HG03558 (cell line): Measurements from ENCODE around the gene COTL1.

Experiments
- ATAC-seq: cut with Tn5 transposase; IDR thresholded peaks from one replicate; pipeline ENCODE4 v1.9.1; 2021; ENCODE audit warnings: moderate number of reproducible peaks; ENCODE audit not compliant: unreplicated experiment; ENCODE audit errors: extremely low read depth

Gene COTL1

DNA sequence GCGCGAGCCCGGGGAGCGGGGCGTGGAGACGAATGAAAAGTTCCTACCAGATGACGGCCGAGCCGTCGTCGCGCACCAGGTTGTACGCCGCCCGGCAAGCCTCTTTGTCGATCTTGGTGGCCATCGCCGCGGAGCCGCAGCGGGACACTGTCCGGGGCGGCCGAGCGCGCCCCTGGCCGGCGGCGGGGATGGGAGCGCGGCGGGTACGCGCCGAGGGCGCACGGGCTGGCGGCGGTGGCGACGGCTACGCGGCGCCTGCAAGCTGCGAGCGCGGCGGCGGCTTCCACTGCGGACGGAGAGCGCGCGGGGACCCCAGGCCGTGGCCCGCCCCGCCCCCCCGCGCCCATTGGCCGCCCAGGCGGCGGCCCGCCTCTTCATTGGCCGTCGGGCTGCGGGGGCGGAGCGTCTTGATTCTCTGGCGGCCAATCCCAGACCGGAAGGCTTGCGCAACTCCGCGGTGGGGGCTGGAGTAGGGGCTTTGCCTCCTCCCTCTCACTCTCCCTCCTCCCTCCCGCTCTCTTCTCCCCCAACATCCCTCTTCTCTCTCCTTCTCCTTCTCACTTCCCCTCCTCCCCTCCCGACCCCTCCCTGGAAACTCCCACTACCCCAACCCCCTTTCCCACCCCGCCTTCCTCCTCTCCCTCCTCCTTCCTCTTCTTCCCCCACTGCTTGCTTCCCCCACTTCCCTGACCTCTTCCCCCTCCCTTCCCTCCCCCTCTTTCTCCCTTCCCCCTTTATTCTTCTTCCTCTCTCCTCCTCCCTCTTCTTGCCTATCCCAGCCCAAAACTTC, at the start of gene COTL1:
TSS of gene COTL1 (minus strand) at position 288 of the 790 bp plus-strand sequence. CDS start at position 124, 164 bp downstream.
- peak; percentile 70 for ATAC-seq

DNA sequence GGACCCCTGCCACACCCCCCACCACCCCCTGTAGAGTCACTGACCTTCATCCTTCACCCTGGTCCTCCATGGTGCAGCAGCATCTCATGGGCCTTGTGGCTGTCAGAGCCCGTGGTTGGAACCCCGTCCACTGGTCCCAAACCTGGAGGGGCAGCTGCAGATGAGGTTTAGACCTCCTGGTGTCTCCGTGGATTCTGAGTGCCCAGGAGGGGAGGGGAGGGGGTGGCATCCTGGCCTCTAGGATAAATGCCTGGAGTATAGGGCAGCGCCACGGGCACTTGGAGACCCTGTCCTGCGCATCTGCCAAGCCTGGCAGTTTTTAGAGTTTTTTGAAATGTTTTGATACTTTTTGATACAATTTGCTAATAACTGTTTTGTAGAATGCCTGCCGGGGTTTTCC, 48.0 kb upstream of the COTL1 start:
- no peak for ATAC-seq

DNA sequence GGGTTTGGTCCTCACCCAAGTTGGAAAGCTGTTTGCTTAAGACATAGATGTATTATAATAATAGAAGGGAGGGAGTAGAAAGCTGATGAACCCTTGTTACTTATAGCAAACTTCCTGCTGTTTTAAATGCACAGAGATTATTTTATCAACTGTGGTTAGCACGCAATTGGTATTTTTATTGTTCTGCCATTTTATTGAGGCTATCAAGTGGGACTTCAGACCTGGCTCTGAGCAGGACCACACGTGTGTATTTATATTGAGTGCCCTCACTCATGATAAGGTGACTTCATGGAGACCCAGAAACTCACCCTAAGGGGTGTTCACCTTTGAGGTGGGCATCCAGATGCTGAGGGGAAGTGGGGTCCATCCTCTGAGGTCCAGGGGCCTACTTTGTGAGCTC, 47.5 kb upstream of the COTL1 start:
- no peak for ATAC-seq

DNA sequence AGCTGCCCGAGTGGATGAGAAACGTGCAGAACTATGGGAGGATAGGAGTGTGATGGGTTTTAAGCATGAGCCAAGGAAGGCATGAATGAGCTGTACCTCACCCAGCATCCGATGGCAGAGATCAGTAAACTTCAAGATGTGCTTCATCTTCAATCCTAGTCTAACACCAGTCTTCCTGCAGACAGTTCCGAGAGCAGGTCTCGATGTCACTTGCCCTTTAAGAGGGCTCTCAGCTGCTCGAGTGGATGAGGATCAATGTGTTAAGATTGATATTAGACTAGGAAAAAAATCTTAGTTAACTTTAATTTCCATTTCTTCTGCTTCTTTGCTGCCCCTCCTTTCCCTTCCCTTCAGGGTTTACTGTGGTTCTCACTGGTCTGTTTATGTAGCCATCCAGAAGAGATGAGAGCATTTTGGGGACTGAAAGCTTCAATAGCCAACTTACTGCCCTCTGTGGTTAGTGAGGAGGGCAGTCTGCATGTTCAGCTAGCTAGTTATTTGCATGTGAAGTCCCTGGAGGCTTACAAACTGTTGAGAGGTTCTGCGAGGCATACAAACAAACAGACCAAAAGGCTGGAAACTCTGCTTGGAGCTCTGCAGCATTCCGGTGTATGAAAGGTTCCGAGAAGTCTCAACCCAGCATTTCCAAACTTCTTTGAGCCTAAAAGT, 45.7 kb upstream of the COTL1 start:
- ATAC-seq = no peak

DNA sequence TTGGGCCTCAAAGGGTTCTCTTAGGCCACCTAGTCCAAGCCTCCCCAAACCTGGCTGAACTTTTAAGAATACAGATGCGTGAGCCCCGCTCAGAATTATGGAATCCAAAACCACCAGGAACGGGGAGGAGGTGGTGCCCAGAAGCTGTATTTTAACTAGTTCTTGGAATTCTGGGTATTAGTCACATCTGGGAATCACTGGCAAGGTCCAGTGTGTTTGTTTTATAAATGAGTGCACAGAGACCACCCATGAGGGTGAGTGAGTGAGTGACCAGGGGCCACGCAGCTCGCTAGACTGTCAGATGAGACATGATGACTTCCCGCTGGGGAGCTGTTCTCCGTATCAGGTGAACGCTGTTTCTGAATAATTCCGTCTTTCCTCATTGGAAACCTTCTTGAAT, 44.6 kb upstream of the COTL1 start:
- no peak for ATAC-seq

GRCh38 chr16:84661418-84662060, 43.7 kb upstream of the COTL1 start:
- no peak for ATAC-seq

GRCh38 chr16:84660973-84661372, 43.1 kb upstream of the COTL1 start:
- no peak for ATAC-seq

- ATAC-seq = no peak
Observed at GRCh38 chr16:84659656-84660300, 41.9 kb upstream of the COTL1 start.

DNA sequence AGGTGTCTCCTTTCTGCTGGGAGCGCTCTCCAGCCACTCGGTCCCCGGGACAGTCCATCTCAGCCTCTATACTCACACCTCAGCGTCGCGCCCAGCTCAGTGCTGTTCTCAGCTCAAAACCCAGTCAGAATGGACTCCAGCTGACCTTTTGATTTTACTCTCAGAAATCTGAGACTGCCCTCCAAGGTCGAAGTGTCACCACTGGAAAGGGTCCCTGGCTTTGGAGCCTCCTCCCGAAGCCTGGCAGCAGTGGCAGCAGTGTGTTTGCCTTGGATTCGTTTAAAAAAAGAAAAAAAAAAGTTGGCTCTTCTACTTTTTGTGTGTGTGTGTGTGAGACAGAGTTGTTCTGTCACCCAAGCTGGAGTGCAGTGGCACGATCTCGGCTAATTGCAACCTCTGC, 40.8 kb upstream of the COTL1 start:
- ATAC-seq = no peak

DNA sequence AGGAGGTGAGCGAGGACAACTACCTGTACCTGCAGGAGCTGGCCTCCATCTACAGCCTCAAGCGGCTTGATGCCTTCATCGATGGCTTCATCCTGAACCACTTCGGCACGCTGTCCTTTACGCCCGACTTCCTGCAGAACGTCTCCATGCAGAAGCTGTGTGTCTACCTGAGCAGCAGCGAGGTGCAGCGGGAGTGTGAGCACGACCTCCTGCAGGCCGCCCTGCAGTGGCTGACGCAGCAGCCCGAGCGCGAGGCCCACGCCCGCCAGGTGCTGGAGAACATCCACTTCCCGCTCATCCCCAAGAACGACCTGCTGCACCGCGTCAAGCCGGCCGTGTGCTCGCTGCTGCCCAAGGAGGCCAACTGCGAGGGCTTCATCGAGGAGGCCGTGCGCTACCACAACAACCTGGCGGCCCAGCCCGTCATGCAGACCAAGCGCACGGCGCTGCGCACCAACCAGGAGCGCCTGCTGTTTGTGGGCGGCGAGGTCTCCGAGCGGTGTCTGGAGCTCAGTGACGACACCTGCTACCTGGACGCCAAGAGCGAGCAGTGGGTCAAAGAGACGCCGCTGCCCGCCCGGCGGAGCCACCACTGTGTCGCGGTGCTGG, 39.5 kb upstream of the COTL1 start:
- no peak for ATAC-seq

- no peak for ATAC-seq
Observed at GRCh38 chr16:84656649-84657048, 38.8 kb upstream of the COTL1 start.

GRCh38 chr16:84654998-84655397, 37.1 kb upstream of the COTL1 start:
- ATAC-seq = no peak

- no peak for ATAC-seq
Observed at GRCh38 chr16:84654238-84654637, 36.4 kb upstream of the COTL1 start.

DNA sequence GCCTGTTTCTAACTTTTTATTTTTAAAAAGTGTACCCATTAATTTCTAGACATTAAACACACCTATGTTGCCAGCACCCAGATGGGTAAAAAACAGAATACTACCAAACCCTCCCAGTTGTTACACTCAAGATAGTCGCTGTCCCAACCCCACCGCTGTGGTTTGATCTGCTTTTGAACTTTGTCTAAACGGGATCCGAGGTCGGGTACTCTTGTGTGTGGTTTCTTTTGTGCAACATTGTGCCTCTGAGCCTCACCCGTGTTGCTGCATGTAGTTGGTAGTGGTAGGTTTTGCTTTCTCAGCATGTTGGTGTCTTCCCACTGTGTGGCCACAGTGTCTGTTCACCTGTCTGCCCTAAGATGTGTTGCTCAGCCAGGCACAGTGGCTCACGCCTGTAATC, 34.7 kb upstream of the COTL1 start:
- no peak for ATAC-seq

DNA sequence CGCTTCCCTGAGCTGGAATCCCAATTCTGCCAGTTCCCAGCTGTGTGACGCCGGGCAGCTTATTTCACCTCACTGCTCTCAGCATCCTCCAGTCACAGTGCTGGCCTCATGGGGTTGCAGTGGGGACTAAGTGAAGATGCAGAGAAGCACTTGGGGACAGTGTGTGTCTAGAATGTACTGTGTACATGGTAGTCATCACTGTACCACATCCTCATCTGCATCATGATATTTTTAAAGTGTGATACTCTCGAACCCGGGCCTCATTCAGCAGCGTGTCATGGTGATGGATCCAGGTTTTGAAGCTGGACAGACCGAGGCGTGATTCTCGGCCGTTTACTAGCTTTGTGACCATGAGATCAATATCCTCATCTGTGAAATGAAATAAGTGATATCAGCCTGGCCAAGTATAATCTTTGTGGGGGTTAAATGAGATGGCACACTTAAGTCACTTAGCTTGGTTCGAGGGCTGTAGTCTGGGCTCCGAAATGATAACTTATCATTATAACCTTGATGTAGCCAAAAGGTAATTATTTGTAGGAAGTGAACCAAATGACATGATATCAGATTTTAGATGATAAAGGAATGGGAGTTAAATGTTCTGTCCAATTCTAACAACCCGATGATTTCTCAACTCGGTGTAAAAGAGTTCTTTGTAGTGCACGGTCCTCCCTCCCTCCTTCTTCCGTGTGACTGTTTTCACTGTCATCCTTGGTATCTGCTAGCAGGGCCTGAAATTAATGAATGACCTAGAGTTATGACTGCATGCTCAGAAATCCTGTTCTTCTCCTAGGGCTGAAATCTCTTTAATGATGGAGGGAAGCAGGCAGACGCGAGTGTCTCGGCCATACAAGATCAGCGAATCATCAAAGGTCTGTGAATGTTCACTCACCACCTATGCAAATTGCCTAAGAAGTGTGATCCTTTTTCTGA, 32.4 kb upstream of the COTL1 start:
- no peak for ATAC-seq

DNA sequence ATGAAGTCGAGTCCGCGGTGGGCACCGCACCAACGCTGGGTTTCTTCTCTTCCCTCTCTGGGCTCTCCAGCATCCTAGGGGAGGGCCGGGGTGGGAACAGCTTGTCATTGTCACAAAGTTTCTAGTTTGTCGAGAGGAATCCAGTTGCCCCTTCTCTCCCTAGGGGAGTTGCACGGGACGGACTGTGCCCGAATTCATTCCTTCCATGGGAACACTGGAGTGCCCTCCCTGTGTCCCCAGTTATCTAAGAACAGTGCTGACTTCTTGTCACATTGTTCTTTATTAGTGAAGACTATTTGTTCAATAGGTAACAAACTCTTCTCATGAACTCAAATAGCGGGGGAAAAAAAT, 31.6 kb upstream of the COTL1 start:
- no peak for ATAC-seq

DNA sequence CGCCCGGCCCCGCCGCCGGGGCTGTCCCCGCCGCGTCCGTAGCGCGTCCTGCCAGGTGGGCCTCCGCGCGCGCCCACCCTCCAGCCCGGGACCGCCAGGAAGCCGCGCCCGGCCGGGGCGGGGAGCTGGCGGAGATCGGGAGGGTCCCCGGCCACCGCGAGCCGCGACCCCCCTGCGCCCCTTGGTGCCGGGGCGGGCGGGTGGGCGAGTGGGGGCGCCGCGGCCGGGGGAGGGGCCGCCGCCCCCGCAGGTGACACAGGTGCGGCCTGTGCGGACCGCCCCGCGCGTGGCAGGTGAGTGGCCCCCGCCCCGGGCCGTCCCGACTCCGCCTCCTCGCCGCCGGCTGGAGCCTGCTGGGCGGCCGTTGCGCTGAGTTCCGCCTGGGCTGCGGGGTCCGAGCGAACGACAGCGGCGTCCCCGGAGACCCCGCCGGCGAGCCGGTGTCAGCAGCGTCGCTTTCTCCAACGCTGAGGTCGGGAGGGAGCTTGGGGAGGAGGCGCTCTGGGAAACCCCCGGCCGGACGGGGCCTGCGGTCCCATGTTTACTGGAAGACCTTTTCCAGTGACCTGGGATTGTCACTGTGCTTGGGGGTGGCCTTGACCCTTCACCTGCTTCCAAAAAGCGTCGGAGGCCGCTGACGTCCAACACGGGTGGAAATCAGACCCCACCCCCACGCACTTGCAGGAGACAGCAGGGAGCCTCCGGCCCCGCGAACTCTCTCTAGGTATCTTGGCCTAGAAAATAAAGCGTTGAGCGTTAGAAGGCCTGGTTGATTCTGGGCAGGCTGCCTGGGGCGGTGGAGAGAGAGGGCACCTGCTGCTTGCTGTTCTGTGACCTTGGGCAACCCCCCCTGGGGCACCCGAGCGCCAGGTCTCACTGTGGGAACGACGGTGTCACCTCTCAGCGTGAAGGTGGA, 31.0 kb upstream of the COTL1 start:
- ATAC-seq = no peak

DNA sequence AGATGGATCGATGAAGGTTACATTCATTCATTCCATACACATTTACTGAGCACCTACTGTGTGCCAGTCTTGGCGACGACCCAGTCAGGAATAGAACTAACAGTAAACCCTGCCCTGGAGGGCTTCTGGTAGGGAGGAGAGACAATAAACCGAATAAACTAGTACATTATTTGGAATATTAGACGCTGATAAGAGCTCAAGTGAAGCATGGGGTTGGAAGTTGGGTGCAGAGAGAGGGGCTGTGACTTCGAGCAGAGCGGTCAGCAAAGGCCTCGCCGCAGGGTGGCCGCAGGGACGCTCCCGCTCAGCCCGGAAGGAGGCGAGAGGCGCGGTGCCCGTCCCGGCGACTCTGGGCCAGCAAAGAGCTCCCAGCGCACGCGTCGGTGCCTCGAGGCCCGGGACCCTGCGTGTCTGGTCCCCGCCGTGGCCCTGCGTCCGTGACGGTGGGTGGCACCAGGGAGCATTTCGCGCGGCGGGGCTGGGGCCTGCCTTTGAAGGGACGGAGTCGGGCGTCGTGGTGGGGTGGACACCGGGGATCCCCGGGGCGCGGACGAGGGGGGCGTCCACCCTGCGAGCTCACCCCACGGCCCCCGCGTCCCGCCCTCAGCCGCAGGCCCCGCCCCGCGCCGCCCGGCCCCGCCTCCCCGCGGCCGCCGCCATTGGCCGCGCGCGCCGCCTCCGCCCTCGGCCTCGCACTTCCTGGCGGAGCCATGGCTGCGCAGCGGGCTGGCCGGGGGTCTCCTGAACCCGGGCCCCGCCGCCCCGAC, 30.1 kb upstream of the COTL1 start, which contains the start of gene KLHL36:
TSS of gene KLHL36 (plus strand) at position 684 of the 767 bp plus-strand sequence. CDS start 2,357 bp downstream, outside the sequence.
- ATAC-seq = no peak
